HT1080 (cell line): ENCODE results near the gene SNRNP25. TPM values are rescaled to one million over a fixed set of nuclear protein-coding genes. Genes with fewer than 3 reads are reported as not detected.

ENCODE experiments used
- DNase-seq: peaks from one replicate; pipeline ENCODE4 v3.0.0-alpha.2; 2015; ENCODE audit warnings: low read depth
- total RNA-seq: library from RNA; depleted of rRNA; stranded (reverse); fragments of >200 nt; shearing (Covaris generic); gene quantifications from 2 replicates; pipeline ENCODE4 v1.2.3, GENCODE V29; 2014

The SNRNP25 gene
- total RNA-seq, 1 experiment from 2014 or later: 35.6 TPM

GRCh38 chr16:62968-63391 lies 9.4 kb downstream of the SNRNP25 start:
- DNase-seq: no peak

DNA sequence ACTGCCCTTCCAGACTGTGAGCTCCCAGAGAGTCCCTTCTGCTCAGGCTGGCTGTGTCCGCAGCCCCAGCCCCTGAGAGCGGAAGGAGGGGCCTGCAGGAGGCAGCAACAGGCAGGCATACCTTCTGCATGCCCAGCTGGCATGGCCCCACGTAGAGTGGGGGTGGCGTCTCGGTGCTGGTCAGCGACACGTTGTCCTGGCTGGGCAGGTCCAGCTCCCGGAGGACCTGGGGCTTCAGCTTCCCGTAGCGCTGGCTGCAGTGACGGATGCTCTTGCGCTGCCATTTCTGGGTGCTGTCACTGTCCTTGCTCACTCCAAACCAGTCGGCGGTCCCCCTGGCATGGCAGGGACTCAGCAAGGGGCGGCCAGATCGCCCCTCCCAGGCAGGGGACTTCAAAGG lies 9.8 kb downstream of the SNRNP25 start:
- DNase-seq: no peak

DNA sequence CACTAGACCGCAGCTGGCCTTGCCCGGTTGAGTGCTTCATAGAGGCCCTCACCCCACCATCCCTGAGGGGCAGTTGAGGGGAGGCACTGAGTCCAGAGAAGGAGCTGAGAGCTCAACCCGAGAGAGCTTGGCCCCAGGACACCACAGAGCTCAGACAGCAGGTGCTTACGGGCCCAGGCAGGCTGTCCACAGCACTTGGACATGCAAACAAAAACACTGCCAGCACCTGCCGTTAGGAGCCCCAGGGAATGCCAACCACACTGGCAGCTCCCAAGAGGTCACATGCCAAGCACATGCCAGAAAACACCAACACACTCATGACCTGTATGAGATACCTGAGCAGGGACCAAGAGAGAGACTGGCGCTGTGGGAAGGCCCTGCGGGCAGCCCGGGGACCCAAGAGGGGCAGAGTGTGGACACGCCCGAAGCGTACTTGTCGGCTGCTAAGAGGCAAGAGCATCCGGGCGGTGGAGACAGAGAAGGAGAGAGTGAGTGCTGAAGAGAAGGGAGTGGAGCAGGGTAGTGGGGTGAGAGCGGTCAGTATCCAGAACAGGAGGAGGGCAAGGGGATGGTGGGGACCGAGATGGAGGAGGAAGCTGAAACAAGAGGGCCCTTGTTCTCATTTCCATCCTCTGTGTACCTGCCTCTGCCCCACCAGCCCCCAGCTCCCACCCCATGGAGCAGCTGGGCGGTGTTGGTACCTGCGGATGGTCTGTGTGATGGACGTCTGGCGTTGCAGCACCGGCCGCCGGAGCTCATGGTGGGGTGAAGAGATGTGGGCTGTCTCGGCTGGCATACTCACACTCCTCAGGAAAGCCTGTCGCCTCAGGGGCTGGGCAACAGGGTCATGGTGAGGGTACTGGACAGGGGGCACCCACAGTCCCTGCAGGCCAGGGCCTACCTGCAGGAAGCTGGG lies 10.6 kb downstream of the SNRNP25 start:
- DNase-seq: no peak

- no peak for DNase-seq
Measured at GRCh38 chr16:64914-65255, 11.3 kb downstream of the SNRNP25 start.

- DNase-seq: peak; percentile 67
Measured at GRCh38 chr16:65745-66144, 12.1 kb downstream of the SNRNP25 start.

DNA sequence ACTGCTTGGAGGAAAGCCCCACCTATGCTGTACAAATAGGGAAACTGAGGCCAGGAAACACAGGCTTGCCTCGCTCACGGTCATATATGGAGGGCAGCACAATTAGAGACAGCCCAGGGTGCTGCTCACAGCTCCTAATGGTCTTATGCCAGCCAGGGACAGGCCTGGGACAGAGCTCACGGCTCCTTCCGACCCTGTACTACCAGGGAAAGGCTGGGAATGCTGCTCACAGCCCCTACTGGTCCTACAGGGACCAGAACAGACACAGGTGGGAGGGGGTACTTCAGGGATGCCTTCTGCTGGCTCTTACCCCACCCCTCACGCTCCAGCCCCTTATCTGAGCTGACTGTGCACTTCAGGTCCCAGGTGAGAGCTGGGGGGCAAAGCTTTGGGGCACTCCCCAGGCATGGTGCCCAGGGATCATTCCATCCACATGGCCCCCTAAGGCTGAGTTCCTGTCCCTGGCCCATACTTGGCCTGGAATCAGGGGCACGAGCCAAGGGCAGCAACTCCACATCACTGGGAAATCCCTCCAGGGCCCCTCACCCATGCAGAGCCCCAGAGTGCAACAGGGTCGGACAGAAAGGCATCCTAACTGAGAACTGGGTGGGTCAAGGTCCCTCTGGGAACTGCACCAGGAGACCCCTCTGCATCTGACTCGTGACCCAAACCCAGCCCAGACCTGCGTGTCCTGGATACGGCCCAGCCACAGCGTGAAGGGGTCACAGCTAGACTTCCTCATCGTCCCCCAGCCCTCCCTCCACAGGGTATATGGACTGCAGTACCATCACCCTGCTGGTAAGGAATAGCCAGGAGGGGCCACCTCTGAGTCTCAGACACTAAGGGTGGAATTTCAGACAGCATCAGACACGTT lies 12.9 kb downstream of the SNRNP25 start:
- DNase-seq: no peak

- DNase-seq: no peak
Measured at GRCh38 chr16:67183-67791, 13.7 kb downstream of the SNRNP25 start.

- DNase-seq: no peak
Measured at GRCh38 chr16:67884-68789, 14.5 kb downstream of the SNRNP25 start.

- DNase-seq: no peak
Measured at GRCh38 chr16:69181-69580, 15.6 kb downstream of the SNRNP25 start.

- DNase-seq: no peak
Measured at GRCh38 chr16:71210-71539, 17.5 kb downstream of the SNRNP25 start.

DNA sequence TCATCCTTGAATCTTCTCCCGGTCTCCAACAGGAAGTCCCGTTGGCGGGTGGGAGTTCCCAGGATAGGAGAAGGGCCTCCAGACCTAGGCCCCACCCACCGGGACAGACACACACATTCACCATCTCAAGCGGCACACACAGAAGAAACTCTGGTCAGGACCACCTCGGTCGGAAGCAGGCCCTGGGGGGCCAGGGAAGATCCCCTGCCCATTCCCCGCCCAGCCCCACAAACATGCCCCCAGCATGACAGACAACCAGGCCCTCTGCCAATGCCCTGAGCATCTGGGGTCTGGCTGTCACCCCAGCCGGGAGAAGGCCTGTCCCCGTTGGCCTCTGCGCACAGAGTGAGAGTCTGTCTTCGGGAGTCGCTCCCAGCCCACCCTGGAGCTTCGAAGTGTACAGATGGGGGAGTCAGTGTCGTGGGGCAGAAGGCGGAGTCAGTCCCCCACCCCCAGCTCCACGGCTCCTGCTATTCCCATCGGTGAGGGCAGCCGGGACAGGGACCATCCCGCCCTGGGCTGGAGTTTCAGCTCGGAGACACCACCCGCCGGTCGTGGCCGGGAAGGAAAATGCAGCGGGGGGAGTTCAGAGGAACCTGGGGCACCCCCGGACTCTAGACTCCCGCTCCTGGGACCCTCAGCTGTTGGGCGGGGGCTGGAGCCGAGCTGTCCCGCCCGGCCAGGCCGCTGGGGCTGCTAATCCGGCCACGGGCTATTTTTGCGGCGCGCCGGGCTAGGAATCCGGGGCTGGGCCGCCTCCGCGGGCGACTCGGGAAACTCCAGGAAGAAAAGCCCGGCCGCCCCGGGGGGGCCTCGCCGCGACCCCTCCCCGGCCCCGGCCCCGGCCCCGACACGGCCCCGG lies 18.1 kb downstream of the SNRNP25 start:
- DNase-seq: peak; percentile 79

DNA sequence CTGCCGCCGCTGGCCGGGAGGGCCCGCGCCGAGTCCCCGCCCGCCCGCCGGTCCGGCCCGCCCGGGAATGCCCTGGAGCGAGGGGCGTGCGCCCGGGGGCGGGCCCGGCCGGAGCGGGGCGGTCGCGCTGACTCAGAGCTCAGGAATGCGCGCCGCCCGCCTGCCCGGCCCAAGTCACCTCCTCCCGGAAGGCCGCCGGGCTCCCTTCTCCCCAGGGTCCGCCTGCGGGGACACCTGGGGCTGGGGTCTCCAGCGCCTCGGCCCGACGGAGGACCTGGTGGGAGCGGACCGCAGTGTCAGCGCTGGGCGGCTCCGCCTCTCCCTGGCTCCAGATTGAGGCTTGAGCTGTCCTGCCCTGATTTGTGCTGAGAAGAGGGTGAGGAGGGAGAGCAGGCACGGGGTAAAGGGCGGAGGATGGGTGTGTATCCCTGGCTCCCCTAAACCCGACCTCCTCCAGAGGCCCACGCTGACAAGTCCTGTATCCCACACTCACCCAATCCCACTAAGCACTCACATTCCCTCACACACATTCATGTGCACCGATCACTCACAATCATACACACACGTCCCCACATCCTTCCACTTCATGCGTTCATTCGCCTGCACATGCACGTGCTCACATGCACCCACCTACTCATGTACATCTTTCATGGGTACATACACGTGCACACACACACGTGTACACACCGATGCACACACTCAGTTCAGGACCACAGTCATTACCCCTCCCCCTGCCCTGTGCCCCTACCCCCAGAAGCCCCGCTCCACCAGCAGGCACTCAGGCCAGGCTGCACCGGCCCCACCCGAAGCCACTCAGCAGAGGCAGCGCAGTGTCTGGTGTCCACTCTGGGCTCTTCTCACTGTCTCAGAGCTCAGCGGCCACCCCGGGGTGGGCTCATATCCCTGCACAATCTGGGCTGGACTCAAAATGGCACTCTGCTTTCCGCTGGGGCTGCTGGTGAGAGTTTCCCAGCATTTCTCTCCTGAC lies 19.2 kb downstream of the SNRNP25 start, which contains the start of gene RHBDF1:
TSS of gene RHBDF1 (minus strand) at position 71 of the 988 bp plus-strand sequence. CDS start 7,616 bp downstream, outside the sequence.
- peak; percentile 66 for DNase-seq

- DNase-seq: no peak
Measured at GRCh38 chr16:74051-74746, 20.6 kb downstream of the SNRNP25 start.

DNA sequence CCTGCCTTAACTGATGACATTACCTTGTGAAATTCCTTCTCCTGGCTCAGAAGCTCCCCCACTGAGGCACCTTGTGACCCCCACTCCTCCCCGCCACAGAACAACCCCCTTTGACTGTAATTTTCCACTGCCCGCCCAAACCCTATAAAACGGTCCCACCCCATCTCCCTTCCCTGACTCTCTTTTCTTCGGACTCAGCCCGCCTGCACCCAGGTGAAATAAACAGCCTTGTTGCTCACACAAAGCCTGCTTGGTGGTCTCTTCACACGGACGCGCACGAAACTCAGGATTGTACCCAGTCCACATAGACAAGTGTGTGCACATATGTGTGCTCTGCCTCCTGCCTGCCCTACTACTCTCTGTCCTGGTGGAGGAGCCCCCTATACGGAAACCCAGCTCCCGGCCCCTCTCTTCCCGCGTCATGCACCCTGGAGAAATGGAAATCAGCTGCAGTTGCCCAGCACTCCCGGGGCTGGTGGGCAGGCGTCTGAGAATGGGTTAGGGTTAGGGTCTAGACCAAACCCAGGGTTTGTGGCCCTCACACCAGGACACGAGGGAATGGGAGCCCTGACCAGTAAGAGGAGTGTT lies 21.2 kb downstream of the SNRNP25 start:
- no peak for DNase-seq

GRCh38 chr16:75580-76501 lies 22.2 kb downstream of the SNRNP25 start:
- peak; percentile 92 for DNase-seq

DNA sequence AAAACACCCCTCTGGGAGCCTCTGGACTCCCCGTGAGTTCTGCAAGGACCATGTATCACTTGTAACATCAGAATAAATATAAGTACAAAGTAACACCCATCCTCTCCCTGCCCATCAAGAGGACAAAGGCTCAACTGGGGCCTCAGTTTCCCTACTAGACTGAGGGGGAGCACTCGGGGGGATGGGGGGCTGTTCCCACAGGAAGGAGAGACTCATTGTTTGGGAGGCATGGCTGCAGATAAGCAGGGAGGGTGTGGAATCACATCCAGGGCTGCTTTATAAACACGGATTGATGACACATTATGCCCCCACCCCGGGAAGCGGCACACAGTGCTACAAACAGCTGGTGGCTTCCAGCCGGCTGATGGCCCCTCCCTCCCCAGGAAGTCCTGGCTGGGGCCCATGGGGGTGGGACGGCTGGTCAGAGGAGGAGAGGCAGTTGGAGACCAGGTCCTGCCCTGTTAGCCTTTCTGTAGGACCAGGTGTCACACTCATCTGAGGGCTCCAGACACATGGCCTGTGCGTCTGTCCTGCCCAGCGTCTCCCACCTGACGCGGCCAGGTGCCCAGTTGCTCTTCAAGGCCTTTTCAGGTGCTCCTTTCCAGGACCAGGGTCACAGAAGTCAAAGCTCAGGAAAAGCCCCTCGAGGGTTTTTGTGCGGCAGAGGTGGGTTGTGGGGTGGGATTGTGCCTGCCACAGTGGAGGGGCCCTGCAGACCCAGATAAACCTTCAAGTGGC lies 23.1 kb downstream of the SNRNP25 start:
- DNase-seq: peak; percentile 93
